Lower leg skin (tissue), 4 donors: ENCODE results near the gene CUL4A. TPM values are rescaled to one million over a fixed set of nuclear protein-coding genes. Genes with fewer than 3 reads are reported as not detected.

Experiments used
- DNase-seq, 2 donors: peaks; one replicate each; pipeline ENCODE4 v3.0.0-alpha.2; 2019; ENCODE audit warnings: low spot score in 2 of 2
- H3K4me3 ChIP-seq: fragments of 200-600 bp; sonication (generic); 2 replicates; pipeline ENCODE4 v1.5.1; 2017; ENCODE audit warnings: mild to moderate bottlenecking, low read depth; ENCODE audit not compliant: poor library complexity, severe bottlenecking
- POLR2A ChIP-seq, 2 donors: fragments of 450-650 bp; IDR thresholded peaks; one replicate each; pipeline ENCODE4 v1.6.1; 2016 to 2017; ENCODE audit warnings: antibody characterized with exemption in 2 of 2, mild to moderate bottlenecking in 1 of 2, moderate library complexity in 1 of 2
- WGBS, 2 donors: methylation state at CpG; one replicate each; pipeline ENCODE4 v1.1.5; 2018; 5-methylcytosine and 5-hydroxymethylcytosine counted together
- intact Hi-C: fragments of 100-400 bp; cut with DNase I; formaldehyde crosslinking; loops from one replicate; pipeline ENCODE4 v1.15.0; 2023; ENCODE audit warnings: low total_unique reads
- total RNA-seq, 4 donors: library from RNA; depleted of rRNA; stranded (reverse); fragments of >200 nt; gene quantifications; one replicate each; pipeline ENCODE4 v1.1.0, GENCODE V29; 2016
- TF ChIP-seq, protein P1 (sequence below), 3 donors: fragments of 450-650 bp; IDR thresholded peaks; one replicate each; pipeline ENCODE4 v1.5.1; 2016; ENCODE audit warnings: antibody characterized with exemption in 3 of 3, mild to moderate bottlenecking in 3 of 3, moderate library complexity in 2 of 3

Gene CUL4A
- total RNA-seq, 4 donors from 2014 or later = 80.7 to 146 (median 105) TPM

DNA sequence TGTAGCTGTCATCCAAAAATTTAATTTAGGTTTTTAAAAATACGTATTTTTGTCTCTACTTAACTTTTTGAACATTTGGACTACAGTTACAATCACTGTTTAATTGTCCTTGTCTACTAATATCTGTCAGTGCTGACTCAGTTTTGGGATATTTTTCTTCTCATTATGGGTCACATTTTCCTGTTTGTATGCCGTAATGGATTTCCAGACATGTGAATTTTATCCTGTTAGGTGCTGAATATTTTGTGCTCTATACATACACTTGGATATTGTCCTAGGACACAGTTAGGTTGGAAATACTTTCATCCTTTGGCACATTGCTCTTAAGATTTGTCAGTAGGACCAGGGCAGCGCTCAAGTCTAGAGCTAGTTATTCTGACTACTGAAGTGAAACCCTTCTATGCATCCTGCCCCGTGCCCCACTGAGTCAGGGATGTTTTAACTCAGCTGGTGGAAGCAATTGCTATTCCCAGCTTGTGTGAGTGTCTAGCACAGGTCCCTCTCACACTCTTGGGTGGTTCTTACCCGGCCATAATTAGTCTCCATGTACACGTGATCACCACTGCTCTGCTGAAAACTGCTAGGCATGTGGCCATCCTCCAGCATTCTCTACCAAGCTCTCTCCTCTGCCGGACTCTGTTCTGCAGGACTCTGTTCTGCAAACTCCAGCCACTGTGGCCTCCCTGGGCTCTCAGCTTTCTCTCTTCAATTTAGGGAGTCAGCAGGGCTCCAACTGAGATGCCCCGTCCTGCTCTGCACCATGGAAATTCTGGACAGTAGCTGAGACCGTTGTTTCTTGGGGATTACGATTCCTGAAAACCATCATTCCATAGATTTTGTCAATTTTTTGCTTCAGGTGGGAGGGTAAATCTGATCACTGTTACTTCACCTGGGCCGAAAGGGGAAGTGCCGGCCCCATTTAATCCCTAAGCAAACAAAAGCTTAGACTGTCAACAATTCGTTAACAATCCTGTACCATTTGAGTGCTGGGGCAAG, 39.8 kb upstream of the CUL4A start:
- TF ChIP-seq, protein P1, sequence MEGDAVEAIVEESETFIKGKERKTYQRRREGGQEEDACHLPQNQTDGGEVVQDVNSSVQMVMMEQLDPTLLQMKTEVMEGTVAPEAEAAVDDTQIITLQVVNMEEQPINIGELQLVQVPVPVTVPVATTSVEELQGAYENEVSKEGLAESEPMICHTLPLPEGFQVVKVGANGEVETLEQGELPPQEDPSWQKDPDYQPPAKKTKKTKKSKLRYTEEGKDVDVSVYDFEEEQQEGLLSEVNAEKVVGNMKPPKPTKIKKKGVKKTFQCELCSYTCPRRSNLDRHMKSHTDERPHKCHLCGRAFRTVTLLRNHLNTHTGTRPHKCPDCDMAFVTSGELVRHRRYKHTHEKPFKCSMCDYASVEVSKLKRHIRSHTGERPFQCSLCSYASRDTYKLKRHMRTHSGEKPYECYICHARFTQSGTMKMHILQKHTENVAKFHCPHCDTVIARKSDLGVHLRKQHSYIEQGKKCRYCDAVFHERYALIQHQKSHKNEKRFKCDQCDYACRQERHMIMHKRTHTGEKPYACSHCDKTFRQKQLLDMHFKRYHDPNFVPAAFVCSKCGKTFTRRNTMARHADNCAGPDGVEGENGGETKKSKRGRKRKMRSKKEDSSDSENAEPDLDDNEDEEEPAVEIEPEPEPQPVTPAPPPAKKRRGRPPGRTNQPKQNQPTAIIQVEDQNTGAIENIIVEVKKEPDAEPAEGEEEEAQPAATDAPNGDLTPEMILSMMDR (IDR thresholded peaks at IDR 0.05) = no peak
- no peak overlapping the region for H3K4me3 ChIP-seq
- intact Hi-C loops = no loop called here
- 91 to 92% methylated on average over 13 of the region's 13 CpGs for WGBS, 2 donors
- DNase-seq = peak in 1 of 2 donors; percentile 34

DNA sequence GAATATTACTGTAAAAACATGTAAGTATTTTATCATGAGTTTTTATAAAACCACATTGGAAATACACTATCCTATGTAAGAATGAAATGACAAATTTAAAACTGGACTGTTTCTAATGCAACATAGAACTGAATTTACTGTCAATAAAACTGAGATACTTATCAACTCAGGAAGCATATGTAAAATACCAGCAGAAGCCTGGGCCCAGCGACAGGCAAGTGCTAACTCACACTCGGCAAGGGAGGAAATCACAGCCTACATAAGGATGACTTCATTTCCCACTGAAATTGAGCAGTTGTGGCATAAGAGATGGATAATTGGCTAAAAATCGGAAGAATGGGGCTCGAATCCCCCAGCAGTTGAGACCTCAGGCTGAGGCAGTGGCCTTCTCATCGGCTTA, 38.9 kb upstream of the CUL4A start:
- intact Hi-C loops = no loop called here
- 79 to 89% methylated on average over 5 of the region's 5 CpGs for WGBS, 2 donors
- TF ChIP-seq POLR2A (IDR thresholded peaks at IDR 0.05) = no peak
- TF ChIP-seq, protein P1 (IDR thresholded peaks at IDR 0.05) = no peak
- DNase-seq = peak in 1 of 2 donors; percentile 9
- H3K4me3 ChIP-seq = no peak overlapping the region

DNA sequence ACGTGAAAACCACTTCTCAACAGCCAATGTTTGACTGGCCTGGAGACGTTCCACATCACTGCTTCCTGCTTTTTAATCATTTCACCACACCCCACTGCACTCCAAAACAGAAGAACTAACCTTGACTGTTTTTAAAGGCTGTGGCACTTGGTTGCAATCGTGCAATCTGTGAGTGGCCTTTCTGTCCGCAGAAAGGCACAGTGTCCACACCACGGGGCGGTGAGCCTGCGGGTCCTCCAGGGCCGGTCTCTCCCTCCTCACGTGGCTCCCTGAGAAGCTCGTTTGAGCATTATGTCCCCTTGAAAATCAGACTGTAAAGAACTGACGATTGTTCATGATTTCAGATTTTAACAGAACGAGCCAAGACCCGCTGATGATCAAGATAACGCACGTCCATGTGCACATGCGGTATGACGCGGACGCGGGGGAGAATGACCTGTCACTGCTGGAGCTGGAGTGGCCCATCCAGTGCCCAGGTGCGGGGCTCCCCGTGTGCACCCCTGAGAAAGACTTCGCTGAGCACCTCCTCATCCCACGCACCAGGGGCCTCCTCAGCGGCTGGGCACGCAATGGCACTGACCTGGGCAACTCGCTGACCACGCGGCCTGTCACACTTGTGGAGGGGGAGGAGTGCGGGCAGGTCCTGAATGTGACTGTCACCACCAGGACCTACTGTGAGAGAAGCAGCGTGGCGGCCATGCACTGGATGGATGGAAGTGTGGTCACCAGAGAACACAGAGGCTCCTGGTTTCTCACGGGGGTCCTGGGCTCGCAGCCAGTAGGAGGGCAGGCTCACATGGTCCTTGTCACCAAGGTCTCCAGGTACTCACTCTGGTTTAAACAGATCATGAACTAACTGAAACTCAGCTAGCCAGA, 37.9 kb upstream of the CUL4A start:
- DNase-seq = peak in 1 of 2 donors; percentile 79
- WGBS, 2 donors = 87 to 93% methylated on average over 27 to 34 of the region's 34 CpGs
- H3K4me3 ChIP-seq = no peak overlapping the region
- TF ChIP-seq POLR2A (IDR thresholded peaks at IDR 0.05) = no peak
- TF ChIP-seq, protein P1 (IDR thresholded peaks at IDR 0.05) = no peak
- intact Hi-C loops = no loop called here

DNA sequence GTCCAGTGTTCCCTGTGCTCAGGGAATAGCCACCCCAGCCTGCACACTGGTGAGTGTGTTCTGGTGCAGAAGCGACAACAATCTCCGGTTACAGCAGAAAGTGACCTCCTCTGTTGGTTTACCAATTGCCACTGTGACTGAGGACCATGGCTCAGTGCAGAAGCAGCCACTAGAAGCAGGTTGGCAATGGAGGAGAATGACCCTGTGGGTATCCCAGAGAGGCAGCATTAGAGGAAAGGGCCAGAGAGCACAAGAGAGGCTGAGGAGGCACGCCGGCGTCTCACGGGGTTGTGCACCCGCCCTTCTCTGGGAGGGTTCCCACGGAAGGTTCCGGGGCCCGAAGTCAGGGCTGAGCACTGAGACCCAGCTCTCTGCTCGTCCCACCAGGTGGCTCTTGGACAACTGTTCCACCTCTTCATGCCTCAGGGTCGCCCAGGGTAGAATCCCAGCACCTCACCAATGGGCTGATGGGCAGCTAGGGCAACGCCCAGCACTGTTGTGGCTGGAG, 36.9 kb upstream of the CUL4A start:
- intact Hi-C loops = no loop called here
- TF ChIP-seq, protein P1 (IDR thresholded peaks at IDR 0.05) = no peak
- no peak for TF ChIP-seq POLR2A (IDR thresholded peaks at IDR 0.05)
- 93% methylated on average over 12 to 13 of the region's 13 CpGs for WGBS, 2 donors
- peak in 1 of 2 donors; percentile 48 for DNase-seq
- no peak overlapping the region for H3K4me3 ChIP-seq

DNA sequence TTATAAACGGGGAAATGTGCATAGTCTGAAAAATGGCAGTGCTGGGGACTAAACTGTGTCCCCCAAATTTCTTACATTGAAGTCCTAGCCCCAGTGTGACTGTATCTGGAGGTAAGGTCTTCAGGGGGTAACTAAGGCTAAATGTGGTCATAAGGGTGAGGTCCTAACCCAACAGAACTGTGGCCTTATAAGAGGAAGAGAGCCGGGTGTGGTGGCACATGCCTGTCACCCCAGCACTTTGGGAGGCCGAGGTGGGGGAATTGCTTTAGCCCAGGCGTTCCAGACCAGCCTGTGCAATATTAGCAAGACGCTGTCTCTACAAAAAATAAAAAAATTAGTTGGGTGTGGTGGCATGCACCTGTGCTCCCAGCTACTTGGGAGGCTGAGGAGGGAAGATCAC, 33.1 kb upstream of the CUL4A start:
- no peak for DNase-seq
- no peak overlapping the region for H3K4me3 ChIP-seq
- no peak for TF ChIP-seq POLR2A (IDR thresholded peaks at IDR 0.05)
- TF ChIP-seq, protein P1 (IDR thresholded peaks at IDR 0.05) = no peak
- WGBS, 2 donors = 74 to 85% methylated on average over 5 of the region's 5 CpGs
- intact Hi-C loops = no loop called here
